Liver (tissue), 3 donors: ENCODE results near the gene RFPL1.
"Not testable (repeated sequence)": the region's sequence is repeated elsewhere in the genome, so short reads cannot be mapped to it uniquely, and the experiment has no call there.

Source experiments
- CTCF ChIP-seq: fragments of 150-350 bp; IDR thresholded peaks from 2 replicates; pipeline ENCODE4 v1.5.1; 2017; ENCODE audit warnings: improper control_type of control experiment, low read depth, low read length; ENCODE audit not compliant: missing input control
- GABPA ChIP-seq, 2 donors: IDR thresholded peaks in 1 of 2; conservative IDR thresholded peaks in 1 of 2; 2 replicates each; pipeline ENCODE4 v1.6.1; 2016; ENCODE audit warnings: antibody characterized with exemption in 2 of 2, mild to moderate bottlenecking in 1 of 2, moderate library complexity in 1 of 2
- JUND ChIP-seq, 2 donors: IDR thresholded peaks; 2 replicates each; pipeline ENCODE4 v1.6.1; 2016; ENCODE audit warnings: antibody characterized with exemption in 2 of 2
- MAX ChIP-seq: IDR thresholded peaks from 2 replicates; pipeline ENCODE4 v1.6.1; 2016; ENCODE audit warnings: antibody characterized with exemption
- NR2F2 ChIP-seq: IDR thresholded peaks from 2 replicates; pipeline ENCODE4 v1.6.1; 2016; ENCODE audit warnings: antibody characterized with exemption
- RAD21 ChIP-seq, 2 donors: IDR thresholded peaks; 2 replicates each; pipeline ENCODE4 v1.6.1; 2016; ENCODE audit warnings: antibody characterized with exemption in 2 of 2, mild to moderate bottlenecking in 2 of 2
- donor health status: healthy.
- donor health status: healthy.

GRCh38 chr22:29438283-29438682 is at the start of gene RFPL1:
- not testable (repeated sequence) for TF ChIP-seq CTCF; JUND (IDR thresholded peaks at IDR 0.05); RAD21 (IDR thresholded peaks at IDR 0.05); GABPA (IDR thresholded peaks at IDR 0.05 in 1 of 2, conservative IDR thresholded peaks at IDR 0.05 in 1 of 2); MAX; NR2F2
